ENCODE data around the gene DKKL1.
"Not testable (repeated sequence)": the region's sequence is repeated elsewhere in the genome, so short reads cannot be mapped to it uniquely, and the experiment has no call there.

The DKKL1 gene

GRCh38 chr19:49363268-49364082 is at the start of gene DKKL1:
Gene DKKL1, plus strand, starts transcription at chr19:49363877. Its CDS starts 122 bp downstream, at chr19:49363999.
- DNase-seq = peak; percentile 83 to 84

DNA sequence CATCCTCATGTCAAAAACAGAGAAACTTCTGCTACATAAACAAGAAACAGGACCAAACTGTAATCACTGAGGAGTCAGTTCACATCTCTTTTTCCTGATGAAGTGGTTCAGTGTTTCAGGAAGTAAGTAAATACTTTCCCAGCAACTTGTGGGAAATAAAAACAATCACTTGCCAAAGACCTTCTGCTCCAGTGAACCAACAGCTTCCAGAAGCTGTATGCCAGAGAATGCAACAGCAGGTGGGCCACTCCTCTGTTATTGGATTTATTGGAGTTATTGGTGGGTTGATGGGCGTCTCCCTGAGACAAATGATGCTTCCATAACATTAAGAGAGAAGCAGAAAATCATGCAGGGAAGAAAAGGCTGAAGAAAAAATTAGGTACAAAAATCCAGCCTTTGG is 48.6 kb upstream of the DKKL1 start:
- DNase-seq = no peak

- DNase-seq = no peak
Observed at GRCh38 chr19:49316284-49316683, 47.4 kb upstream of the DKKL1 start.

DNA sequence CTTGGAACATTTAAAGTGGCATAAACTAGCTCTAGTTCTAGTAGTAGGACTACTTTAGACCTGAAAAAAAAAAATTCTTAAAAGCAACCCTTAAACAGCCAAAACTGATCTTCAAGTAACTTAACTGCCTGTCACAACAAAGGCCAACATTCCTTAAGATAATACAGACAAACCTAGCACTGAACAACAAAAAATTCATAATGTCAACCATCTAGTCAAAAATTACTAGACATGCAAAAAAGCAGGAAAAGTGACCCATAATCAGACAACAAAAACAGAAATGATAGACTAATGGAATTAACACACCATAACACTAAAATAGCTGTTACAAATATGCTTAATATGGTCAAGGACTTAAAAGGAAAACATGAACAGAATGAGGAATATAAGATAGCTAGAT is 45.4 kb upstream of the DKKL1 start:
- no peak for DNase-seq

DNA sequence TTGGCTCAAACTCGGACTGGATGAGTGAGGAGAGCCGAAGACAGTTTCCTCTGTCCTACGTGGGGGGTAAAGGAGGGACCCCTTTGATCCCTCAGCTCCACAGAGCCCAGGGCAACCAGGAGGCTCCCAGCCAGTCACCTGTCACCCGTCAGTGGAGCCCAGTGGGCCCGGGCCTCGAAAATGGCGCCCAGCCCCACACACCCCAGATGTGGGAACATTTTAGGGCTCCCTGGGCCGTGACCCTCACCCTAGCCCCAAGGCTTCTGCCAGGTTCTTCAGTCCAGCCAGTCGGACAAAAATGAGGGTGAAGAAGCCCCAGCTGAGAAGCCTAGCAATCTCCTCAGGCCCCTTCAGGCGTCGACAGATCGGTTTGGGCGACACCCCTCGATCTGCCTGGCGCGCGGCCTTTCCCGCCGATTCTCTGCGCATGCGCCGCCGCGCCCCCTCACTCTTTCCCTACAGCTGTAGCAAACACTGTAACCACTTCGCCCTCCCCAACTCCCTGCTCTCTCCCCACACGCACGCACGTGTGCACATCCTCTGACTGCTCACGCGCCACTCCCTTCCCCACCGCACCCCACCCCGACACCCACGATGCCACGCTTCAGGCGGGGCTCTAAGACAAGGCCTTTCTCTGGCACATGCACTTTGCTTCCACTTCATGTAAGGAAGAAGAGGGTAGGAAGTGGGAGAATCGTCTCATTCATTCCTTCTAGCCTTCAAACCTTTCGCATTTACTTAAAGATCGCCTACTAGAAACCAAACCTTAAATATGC is 38.7 kb upstream of the DKKL1 start, which contains the start of gene SLC6A16:
Gene SLC6A16 (minus strand): TSS at position 391 of the 776 bp plus-strand sequence. CDS start 13,844 bp downstream, outside the sequence.
- no peak for DNase-seq

DNA sequence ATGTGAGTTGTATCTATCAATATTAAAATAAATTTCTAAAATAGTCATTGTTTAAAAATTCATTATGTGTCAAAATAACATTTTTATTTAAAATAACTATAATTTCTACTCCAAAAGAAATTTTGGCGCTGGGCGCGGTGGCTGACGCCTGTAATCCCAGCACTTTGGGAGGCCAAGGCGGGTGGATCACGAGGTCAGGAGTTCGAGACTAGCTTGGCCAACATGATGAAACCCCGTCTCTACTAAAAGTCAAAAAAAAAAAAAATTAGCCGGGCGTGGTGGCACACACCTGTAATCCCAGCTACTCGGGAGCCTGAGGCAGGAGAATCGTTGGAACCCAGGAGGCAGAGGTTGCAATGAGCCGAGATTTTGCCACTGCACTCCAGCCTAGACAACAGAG is 37.9 kb upstream of the DKKL1 start:
- DNase-seq = not testable (repeated sequence)

- DNase-seq = no peak
Observed at GRCh38 chr19:49326165-49326704, 37.4 kb upstream of the DKKL1 start.

GRCh38 chr19:49327878-49328544 is 35.7 kb upstream of the DKKL1 start:
- peak; percentile 42 to 56 for DNase-seq

GRCh38 chr19:49328741-49329140 is 34.9 kb upstream of the DKKL1 start:
- DNase-seq = no peak

DNA sequence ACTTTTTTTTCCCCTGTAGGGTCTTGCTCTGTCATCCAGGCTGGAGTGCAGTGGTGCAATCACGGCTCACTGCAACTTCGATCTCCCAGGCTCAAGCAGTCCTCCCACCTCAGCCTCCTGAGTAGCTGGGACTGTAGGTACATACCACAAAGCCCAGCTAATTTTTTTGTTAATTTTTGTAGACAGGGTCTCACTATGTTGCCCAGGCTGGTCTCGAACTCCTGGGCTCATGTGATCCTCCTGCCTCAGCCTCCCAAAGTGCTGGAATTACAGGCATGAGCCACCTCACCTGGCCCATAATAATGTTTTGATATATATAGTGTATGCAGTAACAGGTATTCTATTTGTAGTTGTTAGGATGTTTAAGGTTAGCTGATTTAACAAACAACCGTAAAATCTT is 32.5 kb upstream of the DKKL1 start:
- not testable (repeated sequence) for DNase-seq

- peak; percentile 41 to 46 for DNase-seq
Observed at GRCh38 chr19:49331616-49332055, 32.0 kb upstream of the DKKL1 start.

DNA sequence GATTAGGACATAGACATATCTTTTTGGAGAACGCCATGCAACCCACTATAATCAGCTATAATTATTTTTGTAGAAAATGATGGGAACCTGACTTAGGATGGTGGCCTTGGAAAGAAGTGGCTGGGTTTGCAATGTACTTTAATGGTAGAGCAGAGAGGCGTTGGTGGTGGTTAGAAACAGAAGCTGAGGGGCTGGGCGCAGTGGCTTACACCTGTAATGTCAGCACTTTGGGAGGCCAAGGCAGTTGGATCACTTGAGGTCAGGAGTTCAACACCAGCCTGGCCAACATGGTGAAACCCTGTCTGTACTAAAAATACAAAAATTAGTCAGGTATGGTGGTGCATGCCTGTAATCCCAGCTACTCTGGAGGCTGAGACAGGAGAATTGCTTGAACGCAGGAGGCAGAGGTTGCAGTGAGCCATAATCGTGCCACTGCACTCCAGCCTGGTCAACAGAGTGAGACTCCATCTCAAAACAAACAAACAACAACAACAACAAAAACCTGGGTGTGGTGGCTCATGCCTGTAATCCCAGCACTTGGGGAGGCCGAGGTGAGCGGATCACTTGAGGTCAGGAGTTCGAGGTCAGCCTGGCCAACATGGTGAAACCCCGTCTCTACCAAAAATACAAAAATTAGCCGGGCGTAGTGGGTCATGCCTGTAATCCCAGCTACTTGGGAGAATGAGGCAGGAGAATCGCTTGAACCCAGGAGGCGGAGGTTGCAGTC is 30.8 kb upstream of the DKKL1 start:
- not testable (repeated sequence) for DNase-seq

GRCh38 chr19:49333418-49333805 is 30.3 kb upstream of the DKKL1 start:
- DNase-seq = no peak

DNA sequence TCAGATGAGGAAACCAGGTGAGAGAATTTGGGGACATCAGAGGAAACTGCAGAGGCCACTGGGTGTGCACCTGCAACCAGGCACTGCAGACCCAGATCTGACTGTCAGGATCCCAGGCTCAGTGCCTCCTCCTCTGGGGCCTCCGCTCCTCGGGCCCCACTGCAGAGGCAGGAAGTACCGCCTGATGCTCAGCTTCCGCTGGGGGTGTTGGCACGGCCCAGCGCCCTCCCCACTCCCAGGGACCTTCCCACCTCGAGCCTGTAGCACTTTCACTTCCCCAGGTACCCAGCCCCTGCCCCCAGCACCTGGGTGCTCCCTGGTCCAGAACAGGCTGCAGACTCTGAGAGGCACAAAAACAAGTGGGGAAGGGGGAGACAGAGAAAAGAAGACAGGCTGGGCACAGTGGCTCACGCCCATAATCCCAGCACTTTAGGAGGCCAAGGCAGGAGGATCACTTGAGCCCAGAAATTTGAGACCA is 29.8 kb upstream of the DKKL1 start:
- DNase-seq = peak; percentile 50 to 51

- peak; percentile 25 to 38 for DNase-seq
Observed at GRCh38 chr19:49335071-49335783, 28.4 kb upstream of the DKKL1 start, which contains the start of gene CD37. Gene CD37, plus strand, starts transcription at chr19:49335406. Its CDS starts 135 bp downstream, at chr19:49335541.

DNA sequence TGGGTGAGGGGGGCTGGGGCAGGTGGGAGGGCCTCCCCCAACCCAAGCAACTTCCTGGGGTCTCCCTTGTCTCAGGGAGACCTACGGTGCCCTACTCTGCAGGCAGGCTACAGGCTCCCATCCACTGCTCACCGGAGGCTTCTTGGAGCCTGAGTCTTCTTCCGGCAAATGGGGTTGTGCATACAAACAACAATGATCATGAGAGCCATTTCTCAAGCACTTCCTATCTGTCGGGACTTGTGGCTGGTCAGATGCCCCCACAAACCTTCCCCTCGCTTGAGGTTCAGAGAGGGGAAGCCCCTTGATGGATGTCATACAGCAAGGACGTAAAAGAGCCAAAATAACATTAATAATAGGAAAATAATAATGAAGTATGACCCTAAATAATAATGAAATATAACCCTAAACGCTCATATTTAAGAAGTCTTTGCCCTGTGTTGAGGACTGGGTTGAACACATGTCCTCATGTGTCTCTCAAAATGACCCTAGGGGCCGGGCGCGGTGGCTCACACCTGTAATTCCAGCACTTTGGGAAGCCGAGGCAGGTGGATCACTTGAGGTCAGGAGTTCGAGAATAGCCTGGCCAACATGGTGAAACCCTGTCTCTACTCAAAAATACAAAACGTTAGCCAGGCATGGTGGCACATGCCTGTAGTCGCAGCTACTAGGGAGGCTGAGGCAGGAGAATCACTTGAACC is 27.7 kb upstream of the DKKL1 start:
- no peak for DNase-seq

DNA sequence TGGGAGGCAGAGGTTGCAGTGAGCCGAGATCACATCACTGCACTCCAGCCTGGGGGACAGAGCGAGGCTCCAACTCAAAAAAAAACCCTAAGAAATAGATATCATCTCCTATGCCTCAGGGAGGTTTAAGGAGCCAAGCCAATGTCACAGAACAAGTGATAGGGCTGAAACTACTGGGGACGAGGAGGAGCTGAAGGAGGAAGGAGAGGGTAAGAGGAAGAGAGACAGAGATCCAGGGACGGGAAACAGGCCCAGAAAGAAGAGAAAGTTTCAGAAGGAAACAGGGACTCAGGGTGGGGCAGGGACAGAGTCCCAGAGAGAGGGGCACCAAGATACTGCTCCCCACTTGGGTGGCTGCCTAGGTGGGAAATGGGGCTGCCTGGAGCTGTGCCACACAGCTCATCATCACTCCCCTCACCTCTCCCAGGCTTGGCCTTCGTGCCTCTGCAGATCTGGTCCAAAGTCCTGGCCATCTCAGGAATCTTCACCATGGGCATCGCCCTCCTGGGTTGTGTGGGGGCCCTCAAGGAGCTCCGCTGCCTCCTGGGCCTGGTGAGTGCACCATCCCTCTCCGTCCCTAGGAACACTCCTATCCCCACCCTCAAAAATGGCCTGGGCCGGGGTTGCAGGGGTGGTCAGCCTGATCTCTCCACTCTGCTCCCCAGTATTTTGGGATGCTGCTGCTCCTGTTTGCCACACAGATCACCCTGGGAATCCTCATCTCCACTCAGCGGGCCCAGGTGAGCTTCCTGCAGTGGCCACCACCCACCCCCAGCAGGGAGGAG is 27.0 kb upstream of the DKKL1 start:
- DNase-seq = no peak

GRCh38 chr19:49337267-49338022 is 26.2 kb upstream of the DKKL1 start:
- no peak for DNase-seq
